DOHH2 (cell line): ENCODE data around the gene EVX1.

Experiments used
- H3F3A ChIP-seq: fragments of 200-600 bp; sonication (generic), shearing (Covaris generic); 2 replicates; pipeline ENCODE4 v1.6.0; 2016; ENCODE audit warnings: antibody characterized with exemption, mild to moderate bottlenecking; ENCODE audit not compliant: control insufficient read depth, insufficient read depth
- H3K27ac ChIP-seq: fragments of 200-600 bp; sonication (generic); 2 replicates; pipeline ENCODE4 v1.5.1; 2014; ENCODE audit warnings: low read depth, mild to moderate bottlenecking, low read length, moderate library complexity
- H3K27me3 ChIP-seq: fragments of 200-600 bp; sonication (generic); 2 replicates; pipeline ENCODE4 v1.6.1; 2014; ENCODE audit warnings: mild to moderate bottlenecking, low read length, mixed read lengths; ENCODE audit not compliant: control insufficient read depth
- H3K36me3 ChIP-seq: fragments of 200-600 bp; sonication (generic); 2 replicates; pipeline ENCODE4 v1.6.1; 2014; ENCODE audit warnings: mild to moderate bottlenecking, low read length, moderate library complexity, mixed read lengths; ENCODE audit not compliant: control insufficient read depth
- H3K4me1 ChIP-seq: fragments of 200-600 bp; sonication (generic); 2 replicates; pipeline ENCODE4 v1.6.1; 2014; ENCODE audit warnings: mild to moderate bottlenecking, low read length, mixed read lengths; ENCODE audit not compliant: control insufficient read depth
- H3K4me2 ChIP-seq: fragments of 200-600 bp; sonication (generic); 2 replicates; pipeline ENCODE4 v1.6.0; 2014; ENCODE audit warnings: mild to moderate bottlenecking, low read length, moderate library complexity
- H3K4me3 ChIP-seq: fragments of 200-600 bp; sonication (generic); 2 replicates; pipeline ENCODE4 v1.5.1; 2014; ENCODE audit warnings: mild to moderate bottlenecking, low read length, mixed read lengths
- H3K79me2 ChIP-seq: fragments of 200-600 bp; sonication (generic); 2 replicates; pipeline ENCODE4 v1.6.1; 2014; ENCODE audit warnings: mild to moderate bottlenecking, low read length, mixed read lengths; ENCODE audit not compliant: control insufficient read depth
- H3K9me2 ChIP-seq: fragments of 200-600 bp; sonication (generic); replicated peaks from 2 replicates; pipeline ENCODE4 v1.6.1; 2014; ENCODE audit warnings: mild to moderate bottlenecking, low read length, mixed read lengths; ENCODE audit not compliant: control insufficient read depth
- H3K9me3 ChIP-seq: fragments of 200-600 bp; sonication (generic); 2 replicates; pipeline ENCODE4 v1.6.1; 2014; ENCODE audit warnings: antibody characterized with exemption, low read length, mixed read lengths; ENCODE audit not compliant: control insufficient read depth, insufficient read depth
- H4K20me1 ChIP-seq: fragments of 200-600 bp; sonication (generic); 2 replicates; pipeline ENCODE4 v1.6.0; 2014; ENCODE audit warnings: low read depth, mild to moderate bottlenecking, antibody characterized with exemption, low read length, moderate library complexity; ENCODE audit not compliant: control insufficient read depth, insufficient read depth
- CTCF ChIP-seq: fragments of 200-600 bp; sonication (generic); IDR thresholded peaks from one replicate; pipeline ENCODE4 v1.5.1; 2014; ENCODE audit warnings: antibody characterized with exemption, mild to moderate bottlenecking, low read depth, low read length; ENCODE audit not compliant: poor library complexity, severe bottlenecking
- EZH2phosphoT487 ChIP-seq: fragments of 200-600 bp; sonication (generic); IDR thresholded peaks from 2 replicates; pipeline ENCODE4 v1.6.1; 2017; ENCODE audit warnings: borderline replicate concordance, mild to moderate bottlenecking, antibody characterized with exemption, low read length, moderate library complexity, mixed read lengths

Gene EVX1

GRCh38 chr7:27238979-27239386 lies 3.6 kb upstream of the EVX1 start:
- Histone ChIP-seq H3K4me2 (no peak overlapping the region), H3K27me3 (peaks cover 11% of the 10 kb centered on the region)

GRCh38 chr7:27239387-27240014 lies 3.1 kb upstream of the EVX1 start:
- Histone ChIP-seq H3K4me2 (no peak overlapping the region), H3K4me3 (no peak overlapping the region), H3K27me3 (peaks cover 9% of the 10 kb centered on the region), H3F3A (no peaks in the 10 kb centered on the region), H3K9me2 (no peaks in the 10 kb centered on the region), H4K20me1 (no peaks in the 10 kb centered on the region), H3K36me3 (no peaks in the 10 kb centered on the region), H3K4me1 (no peaks in the 10 kb centered on the region), H3K79me2 (no peaks in the 10 kb centered on the region), H3K27ac (no peak overlapping the region), H3K9me3 (no peaks in the 10 kb centered on the region)
- TF ChIP-seq EZH2phosphoT487, result no peak
- TF ChIP-seq CTCF, result no peak

More at GRCh38 chr7:27238979-27239386, 3.6 kb upstream of the EVX1 start:
- no peaks in the 10 kb centered on the region for H4K20me1 ChIP-seq
- no peaks in the 10 kb centered on the region for H3K36me3 ChIP-seq
- no peaks in the 10 kb centered on the region for H3K79me2 ChIP-seq
- TF ChIP-seq EZH2phosphoT487, result no peak
- no peak for TF ChIP-seq CTCF
- H3K4me3 ChIP-seq, result no peak overlapping the region
- H3K27ac ChIP-seq, result no peak overlapping the region
- no peaks in the 10 kb centered on the region for H3K9me2 ChIP-seq
- no peaks in the 10 kb centered on the region for H3K4me1 ChIP-seq
- H3K9me3 ChIP-seq, result no peaks in the 10 kb centered on the region
- no peaks in the 10 kb centered on the region for H3F3A ChIP-seq

GRCh38 chr7:27240015-27240731 lies 2.4 kb upstream of the EVX1 start:
- H3K27me3 ChIP-seq, result peaks cover 13% of the 10 kb centered on the region
- no peak overlapping the region for H3K4me3 ChIP-seq

More at GRCh38 chr7:27240015-27240731, 2.4 kb upstream of the EVX1 start:
- Histone ChIP-seq H3K9me3 (no peaks in the 10 kb centered on the region), H3K36me3 (no peaks in the 10 kb centered on the region), H3K9me2 (no peaks in the 10 kb centered on the region), H4K20me1 (no peaks in the 10 kb centered on the region), H3F3A (no peaks in the 10 kb centered on the region), H3K79me2 (no peaks in the 10 kb centered on the region), H3K27ac (no peak overlapping the region), H3K4me1 (no peaks in the 10 kb centered on the region), H3K4me2 (no peak overlapping the region)
- no peak for TF ChIP-seq EZH2phosphoT487
- no peak for TF ChIP-seq CTCF
